GM20000 (cell line): ENCODE results near the gene MDGA2.
"Not testable (repeated sequence)": the region's sequence is repeated elsewhere in the genome, so short reads cannot be mapped to it uniquely, and the experiment has no call there.

ENCODE experiments used
- DNase-seq: peaks from one replicate; pipeline ENCODE4 v3.0.0; 2012; ENCODE audit warnings: low spot score
- CTCF ChIP-seq: IDR thresholded peaks from 2 replicates; pipeline ENCODE4 v1.5.1; 2012; ENCODE audit warnings: mild to moderate bottlenecking, control low read depth; ENCODE audit errors: extremely low read depth, missing control alignments

Gene MDGA2

GRCh38 chr14:47194055-47194454 lies 481.4 kb downstream of the MDGA2 start:
- DNase-seq = no peak
- TF ChIP-seq CTCF = no peak

GRCh38 chr14:47192203-47192602 lies 483.2 kb downstream of the MDGA2 start:
- DNase-seq = not testable (repeated sequence)

GRCh38 chr14:47191700-47192099 lies 483.7 kb downstream of the MDGA2 start:
- DNase-seq = no peak
- no peak for TF ChIP-seq CTCF

GRCh38 chr14:47189911-47190484 lies 485.4 kb downstream of the MDGA2 start:
- DNase-seq = no peak
- TF ChIP-seq CTCF = no peak

GRCh38 chr14:47186486-47186885 lies 488.9 kb downstream of the MDGA2 start:
- no peak for DNase-seq

GRCh38 chr14:47179906-47180305 lies 495.5 kb downstream of the MDGA2 start:
- TF ChIP-seq CTCF = no peak
- no peak for DNase-seq

More at GRCh38 chr14:47186486-47186885, 488.9 kb downstream of the MDGA2 start:
- TF ChIP-seq CTCF = no peak

GRCh38 chr14:47171896-47172295 lies 503.5 kb downstream of the MDGA2 start:
- not testable (repeated sequence) for DNase-seq

- no peak for DNase-seq
- no peak for TF ChIP-seq CTCF
These were observed 508.0 kb downstream of the MDGA2 start for GRCh38 chr14:47167402-47167801.

GRCh38 chr14:47155395-47155794 lies 520.0 kb downstream of the MDGA2 start:
- TF ChIP-seq CTCF = no peak

More at GRCh38 chr14:47155395-47155794, 520.0 kb downstream of the MDGA2 start:
- DNase-seq = no peak
